GM23338 (cell line): Measurements from ENCODE around the gene DYSF. TPM values are rescaled to one million over a fixed set of nuclear protein-coding genes. Genes with fewer than 3 reads are reported as not detected.
A peak's percentile ranks its signal among the peaks of the same experiment; 100 is the strongest.

Source experiments
- ATAC-seq: fragments of 200-7000 bp; cut with Tn5 transposase; 3 replicates; pipeline ENCODE4 v1.9.1; 2020
- DNase-seq: peaks from one replicate; pipeline ENCODE4 v3.0.0-alpha.2; 2015; ENCODE audit warnings: low spot score
- H2AFZ ChIP-seq: fragments of 200-600 bp; sonication (generic); 2 replicates; pipeline ENCODE4 v1.8.0; 2016; ENCODE audit warnings: antibody characterized with exemption, mild to moderate bottlenecking, moderate library complexity
- H3F3A ChIP-seq: fragments of 200-600 bp; sonication (generic); replicated peaks from 2 replicates; pipeline ENCODE4 v1.8.0; 2017; ENCODE audit warnings: antibody characterized with exemption, mixed run types, low read depth
- H3K27ac ChIP-seq: fragments of 200-600 bp; sonication (generic); 2 replicates; pipeline ENCODE4 v1.6.1; 2016; ENCODE audit warnings: low read depth
- H3K27me3 ChIP-seq: fragments of 200-600 bp; sonication (generic); 2 replicates; pipeline ENCODE4 v1.8.0; 2016; ENCODE audit warnings: mild to moderate bottlenecking, mixed run types, moderate library complexity; ENCODE audit not compliant: insufficient read depth
- H3K36me3 ChIP-seq: fragments of 200-600 bp; sonication (generic); 2 replicates; pipeline ENCODE4 v1.8.0; 2016; ENCODE audit warnings: mild to moderate bottlenecking; ENCODE audit not compliant: insufficient read depth
- H3K4me1 ChIP-seq: fragments of 200-600 bp; sonication (generic); 2 replicates; pipeline ENCODE4 v1.8.0; 2016; ENCODE audit warnings: mild to moderate bottlenecking, moderate library complexity; ENCODE audit not compliant: insufficient read depth
- H3K4me2 ChIP-seq: fragments of 200-600 bp; sonication (generic); 2 replicates; pipeline ENCODE4 v1.7.1; 2017; ENCODE audit warnings: mixed run types
- H3K4me3 ChIP-seq: fragments of 200-600 bp; sonication (generic); 2 replicates; pipeline ENCODE4 v1.6.1; 2016; ENCODE audit warnings: mixed run types
- H3K79me2 ChIP-seq: fragments of 200-600 bp; sonication (generic); replicated peaks from 2 replicates; pipeline ENCODE4 v1.8.0; 2017; ENCODE audit warnings: mild to moderate bottlenecking; ENCODE audit not compliant: insufficient read depth
- H3K9me2 ChIP-seq: fragments of 200-600 bp; sonication (generic); 2 replicates; pipeline ENCODE4 v1.8.0; 2017; ENCODE audit not compliant: insufficient read depth
- H4K20me1 ChIP-seq: fragments of 200-600 bp; sonication (generic); replicated peaks from 2 replicates; pipeline ENCODE4 v1.8.0; 2017; ENCODE audit warnings: mild to moderate bottlenecking; ENCODE audit not compliant: insufficient read depth
- H3K27ac Mint-ChIP-seq: 2 replicates; pipeline ENCODE4 v1.8.0; 2020; ENCODE audit warnings: inconsistent platforms, mild to moderate bottlenecking, moderate library complexity, mixed read lengths
- H3K27me3 Mint-ChIP-seq: 3 replicates; pipeline ENCODE4 v1.8.0; 2022; ENCODE audit warnings: low read depth, mild to moderate bottlenecking, moderate library complexity, mixed read lengths, inconsistent platforms; ENCODE audit not compliant: insufficient read depth, poor library complexity
- H3K36me3 Mint-ChIP-seq: 3 replicates; pipeline ENCODE4 v1.8.0; 2021; ENCODE audit warnings: low read depth, mild to moderate bottlenecking, inconsistent platforms, moderate library complexity, mixed read lengths
- H3K4me1 Mint-ChIP-seq: 3 replicates; pipeline ENCODE4 v1.8.0; 2020; ENCODE audit warnings: mild to moderate bottlenecking, inconsistent platforms, mixed read lengths
- H3K4me3 Mint-ChIP-seq: 3 replicates; pipeline ENCODE4 v1.8.0; 2021; ENCODE audit warnings: moderate library complexity, mild to moderate bottlenecking, inconsistent platforms, mixed read lengths
- H3K9me3 Mint-ChIP-seq: 3 replicates; pipeline ENCODE4 v1.8.0; 2020; ENCODE audit warnings: moderate library complexity, mild to moderate bottlenecking, inconsistent platforms, mixed read lengths
- EZH2 ChIP-seq: fragments of 200-600 bp; sonication (generic); IDR thresholded peaks from one replicate; pipeline ENCODE4 v1.8.0; 2017; ENCODE audit warnings: antibody characterized with exemption, mild to moderate bottlenecking, low read depth; ENCODE audit not compliant: unreplicated experiment
- EZH2phosphoT487 ChIP-seq: fragments of 200-600 bp; sonication (generic); IDR thresholded peaks from one replicate; pipeline ENCODE4 v1.8.1; 2018; ENCODE audit warnings: antibody characterized with exemption; ENCODE audit not compliant: unreplicated experiment
- NANOG ChIP-seq: IDR thresholded peaks from 2 replicates; pipeline ENCODE4 v1.6.1; 2016; ENCODE audit warnings: antibody characterized with exemption, borderline replicate concordance
- POLR2AphosphoS5 ChIP-seq: IDR thresholded peaks from 2 replicates; pipeline ENCODE4 v1.6.1; 2016; ENCODE audit warnings: antibody characterized with exemption, low read depth
- STAT1 ChIP-seq: IDR thresholded peaks from one replicate; pipeline ENCODE4 v1.6.1; 2016; ENCODE audit warnings: antibody characterized with exemption; ENCODE audit not compliant: unreplicated experiment
- ZNF114 ChIP-seq: fragments of 250-450 bp; sonication (Bioruptor Pico); IDR thresholded peaks from 2 replicates; pipeline ENCODE4 v1.5.0; 2020; ENCODE audit warnings: mild to moderate bottlenecking, moderate library complexity
- polyA plus RNA-seq: library from polyadenylated mRNA; unstranded; fragments of >200 nt; fragmentation: Nextera tagmentation; extraction: Ambion mirVana; gene quantifications from 2 replicates; pipeline ENCODE4 v1.2.1, GENCODE V29; 2016
- total RNA-seq: library from RNA; depleted of rRNA; stranded (reverse); fragments of >200 nt; shearing (Covaris generic); gene quantifications from 2 replicates; pipeline ENCODE4 v1.2.3, GENCODE V29; 2014
- TF ChIP-seq, protein P1 (sequence below), 2 experiments: fragments of 200-600 bp in 1 of 2; sonication (generic) in 1 of 2; conservative IDR thresholded peaks; 2 replicates each; pipeline versions ENCODE4 v1.5.1 to v1.6.1; 2016 to 2017; ENCODE audit warnings: antibody characterized with exemption in 2 of 2, low read depth in 2 of 2, mild to moderate bottlenecking in 2 of 2, moderate library complexity in 1 of 2
- TF ChIP-seq, protein P2 (sequence below): fragments of 250-450 bp; sonication (Bioruptor Pico); IDR thresholded peaks from 2 replicates; pipeline ENCODE4 v1.5.0; 2020; ENCODE audit warnings: mild to moderate bottlenecking, moderate library complexity

The DYSF gene
- total and polyA plus RNA-seq, 2 experiments from 2014 or later = 7.3 to 21.3 TPM

DNA sequence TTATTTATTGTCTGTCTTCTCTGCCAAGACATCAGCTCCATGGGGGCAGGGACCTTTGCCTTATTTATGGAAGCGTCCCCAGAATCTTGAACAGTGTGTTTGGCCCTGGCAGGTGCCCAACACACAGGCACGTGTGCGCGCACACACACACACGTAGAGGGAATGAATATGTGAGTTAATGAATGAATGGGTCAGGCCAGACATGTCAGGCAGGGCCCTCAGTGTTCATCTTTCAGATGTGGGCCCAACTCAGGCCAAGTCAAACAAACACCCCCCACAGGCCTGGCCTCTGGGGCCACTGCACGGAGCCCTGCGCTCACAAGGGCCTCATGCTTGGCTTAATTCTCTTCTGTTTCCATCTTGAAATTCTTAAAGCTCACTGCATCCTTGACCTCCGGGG lies 54.1 kb downstream of the DYSF start:
- Histone ChIP-seq H2AFZ (no peak overlapping the region), H3K4me2 (no peak overlapping the region), H4K20me1 (peaks cover 9% of the 10 kb centered on the region; the same call in 1 of the 2 replicates), H3K4me3 (no peak overlapping the region), H3F3A (no peaks in the 10 kb centered on the region), H3K27me3 (no peaks in the 10 kb centered on the region), H3K27ac (no peak overlapping the region), H3K4me1 (no peaks in the 10 kb centered on the region), H3K36me3 (no peaks in the 10 kb centered on the region), H3K79me2 (no peaks in the 10 kb centered on the region), H3K9me2 (no peaks in the 10 kb centered on the region)
- H3K27me3 Mint-ChIP-seq = peaks cover 20% of the 10 kb centered on the region
- H3K9me3 Mint-ChIP-seq = no peaks in the 10 kb centered on the region; the same call in 2 of the 3 replicates
- no peak overlapping the region for H3K27ac Mint-ChIP-seq
- no peak overlapping the region for H3K4me3 Mint-ChIP-seq
- no peaks in the 10 kb centered on the region; the same call in 2 of the 3 replicates for H3K36me3 Mint-ChIP-seq
- ATAC-seq = no peak
- no peaks in the 10 kb centered on the region for H3K4me1 Mint-ChIP-seq
- TF ChIP-seq STAT1 = no peak
- TF ChIP-seq POLR2AphosphoS5 = no peak
- TF ChIP-seq EZH2phosphoT487 = no peak
- DNase-seq = no peak

DNA sequence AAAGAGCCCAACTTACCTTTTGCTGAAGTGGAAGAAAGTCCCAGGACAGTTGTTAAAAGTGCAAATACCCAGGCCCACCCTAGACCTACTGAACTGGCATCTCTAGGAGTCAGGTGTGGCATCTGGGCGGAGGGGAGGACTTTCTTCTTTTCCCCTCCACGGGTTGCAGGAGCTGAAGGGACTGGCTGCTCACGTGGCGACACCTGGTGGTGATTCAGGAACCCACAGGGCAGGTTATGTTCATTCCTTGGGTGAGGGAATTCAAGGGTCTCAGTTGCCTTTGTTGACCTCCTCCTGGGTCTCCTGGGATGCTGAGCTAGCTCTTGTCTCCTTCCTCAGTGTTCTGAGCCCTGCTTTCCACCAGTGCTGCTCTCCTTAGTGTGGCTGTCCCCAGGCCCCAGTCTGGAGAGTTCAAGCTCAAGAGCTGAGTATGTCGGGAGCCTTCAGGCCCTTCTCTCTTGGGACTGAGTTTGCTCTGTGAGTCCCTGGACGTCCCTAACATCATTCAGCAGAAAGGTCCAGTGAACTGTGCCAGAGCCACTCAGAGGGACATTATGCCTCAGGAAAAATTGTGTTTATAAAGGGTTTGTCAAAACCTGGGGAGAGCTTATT lies 56.9 kb downstream of the DYSF start:
- Histone ChIP-seq H3K36me3 (no peaks in the 10 kb centered on the region), H4K20me1 (peaks cover 9% of the 10 kb centered on the region; the same call in 1 of the 2 replicates), H3K27me3 (no peaks in the 10 kb centered on the region), H3K27ac (no peak overlapping the region), H3F3A (no peaks in the 10 kb centered on the region), H3K9me2 (no peaks in the 10 kb centered on the region), H3K4me1 (no peaks in the 10 kb centered on the region), H3K4me3 (no peak overlapping the region), H3K79me2 (no peaks in the 10 kb centered on the region), H2AFZ (no peak overlapping the region), H3K4me2 (no peak overlapping the region)
- H3K27ac Mint-ChIP-seq = no peak overlapping the region
- ATAC-seq = peak; percentile 87
- no peak overlapping the region for H3K4me3 Mint-ChIP-seq
- no peaks in the 10 kb centered on the region for H3K9me3 Mint-ChIP-seq
- TF ChIP-seq, protein P1, sequence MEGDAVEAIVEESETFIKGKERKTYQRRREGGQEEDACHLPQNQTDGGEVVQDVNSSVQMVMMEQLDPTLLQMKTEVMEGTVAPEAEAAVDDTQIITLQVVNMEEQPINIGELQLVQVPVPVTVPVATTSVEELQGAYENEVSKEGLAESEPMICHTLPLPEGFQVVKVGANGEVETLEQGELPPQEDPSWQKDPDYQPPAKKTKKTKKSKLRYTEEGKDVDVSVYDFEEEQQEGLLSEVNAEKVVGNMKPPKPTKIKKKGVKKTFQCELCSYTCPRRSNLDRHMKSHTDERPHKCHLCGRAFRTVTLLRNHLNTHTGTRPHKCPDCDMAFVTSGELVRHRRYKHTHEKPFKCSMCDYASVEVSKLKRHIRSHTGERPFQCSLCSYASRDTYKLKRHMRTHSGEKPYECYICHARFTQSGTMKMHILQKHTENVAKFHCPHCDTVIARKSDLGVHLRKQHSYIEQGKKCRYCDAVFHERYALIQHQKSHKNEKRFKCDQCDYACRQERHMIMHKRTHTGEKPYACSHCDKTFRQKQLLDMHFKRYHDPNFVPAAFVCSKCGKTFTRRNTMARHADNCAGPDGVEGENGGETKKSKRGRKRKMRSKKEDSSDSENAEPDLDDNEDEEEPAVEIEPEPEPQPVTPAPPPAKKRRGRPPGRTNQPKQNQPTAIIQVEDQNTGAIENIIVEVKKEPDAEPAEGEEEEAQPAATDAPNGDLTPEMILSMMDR (conservative IDR thresholded peaks at IDR 0.05; ENCODE audit: low read depth in 2 of 2) = peak; percentile 91 to 97
- no peak for TF ChIP-seq STAT1
- peaks cover 20% of the 10 kb centered on the region for H3K27me3 Mint-ChIP-seq
- H3K4me1 Mint-ChIP-seq = no peaks in the 10 kb centered on the region; the same call in 2 of the 3 replicates
- peak; percentile 86 for DNase-seq
- H3K36me3 Mint-ChIP-seq = no peaks in the 10 kb centered on the region; the same call in 2 of the 3 replicates

DNA sequence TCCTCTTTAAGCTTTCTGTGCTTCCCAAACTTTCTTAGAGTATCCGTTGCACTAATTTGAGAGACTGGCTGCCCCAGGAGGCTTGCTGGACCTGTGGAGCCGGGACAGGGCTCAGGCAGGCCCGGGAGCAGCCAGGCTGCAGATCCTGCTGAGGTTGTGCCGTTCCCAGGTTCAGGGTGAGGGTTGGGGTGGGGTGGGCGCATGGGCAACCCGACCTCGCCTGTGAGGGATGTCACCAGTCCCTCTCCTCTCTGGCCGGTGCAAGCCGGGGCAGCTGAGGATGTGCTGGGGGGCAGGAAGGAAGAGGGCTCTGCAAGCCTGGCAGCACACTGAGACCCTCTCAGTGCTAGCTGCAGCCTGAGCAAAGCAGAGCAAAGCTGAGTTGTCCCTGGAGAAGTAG lies 57.6 kb downstream of the DYSF start:
- H3K9me2 ChIP-seq = no peaks in the 10 kb centered on the region
- no peaks in the 10 kb centered on the region for H3K4me1 ChIP-seq
- no peaks in the 10 kb centered on the region; the same call in 2 of the 3 replicates for H3K36me3 Mint-ChIP-seq
- no peaks in the 10 kb centered on the region for H3K9me3 Mint-ChIP-seq
- no peaks in the 10 kb centered on the region for H3K79me2 ChIP-seq
- peaks cover 15% of the 10 kb centered on the region for H3K27me3 Mint-ChIP-seq
- no peak overlapping the region for H3K4me2 ChIP-seq
- no peak overlapping the region for H3K27ac ChIP-seq
- H3K4me3 Mint-ChIP-seq = no peak overlapping the region
- no peaks in the 10 kb centered on the region for H3F3A ChIP-seq
- no peaks in the 10 kb centered on the region; the same call in 2 of the 3 replicates for H3K4me1 Mint-ChIP-seq
- ATAC-seq (no peak), DNase-seq (no peak)
- H2AFZ ChIP-seq = no peak overlapping the region
- peaks cover 9% of the 10 kb centered on the region; the same call in 1 of the 2 replicates for H4K20me1 ChIP-seq
- H3K27ac Mint-ChIP-seq = no peak overlapping the region
- no peaks in the 10 kb centered on the region for H3K27me3 ChIP-seq
- H3K4me3 ChIP-seq = no peak overlapping the region
- no peaks in the 10 kb centered on the region for H3K36me3 ChIP-seq
- TF ChIP-seq ZNF114 (CRISPR knock-in tag) (no peak), EZH2 (no peak), NANOG (no peak), STAT1 (no peak)
- TF ChIP-seq, protein P2, sequence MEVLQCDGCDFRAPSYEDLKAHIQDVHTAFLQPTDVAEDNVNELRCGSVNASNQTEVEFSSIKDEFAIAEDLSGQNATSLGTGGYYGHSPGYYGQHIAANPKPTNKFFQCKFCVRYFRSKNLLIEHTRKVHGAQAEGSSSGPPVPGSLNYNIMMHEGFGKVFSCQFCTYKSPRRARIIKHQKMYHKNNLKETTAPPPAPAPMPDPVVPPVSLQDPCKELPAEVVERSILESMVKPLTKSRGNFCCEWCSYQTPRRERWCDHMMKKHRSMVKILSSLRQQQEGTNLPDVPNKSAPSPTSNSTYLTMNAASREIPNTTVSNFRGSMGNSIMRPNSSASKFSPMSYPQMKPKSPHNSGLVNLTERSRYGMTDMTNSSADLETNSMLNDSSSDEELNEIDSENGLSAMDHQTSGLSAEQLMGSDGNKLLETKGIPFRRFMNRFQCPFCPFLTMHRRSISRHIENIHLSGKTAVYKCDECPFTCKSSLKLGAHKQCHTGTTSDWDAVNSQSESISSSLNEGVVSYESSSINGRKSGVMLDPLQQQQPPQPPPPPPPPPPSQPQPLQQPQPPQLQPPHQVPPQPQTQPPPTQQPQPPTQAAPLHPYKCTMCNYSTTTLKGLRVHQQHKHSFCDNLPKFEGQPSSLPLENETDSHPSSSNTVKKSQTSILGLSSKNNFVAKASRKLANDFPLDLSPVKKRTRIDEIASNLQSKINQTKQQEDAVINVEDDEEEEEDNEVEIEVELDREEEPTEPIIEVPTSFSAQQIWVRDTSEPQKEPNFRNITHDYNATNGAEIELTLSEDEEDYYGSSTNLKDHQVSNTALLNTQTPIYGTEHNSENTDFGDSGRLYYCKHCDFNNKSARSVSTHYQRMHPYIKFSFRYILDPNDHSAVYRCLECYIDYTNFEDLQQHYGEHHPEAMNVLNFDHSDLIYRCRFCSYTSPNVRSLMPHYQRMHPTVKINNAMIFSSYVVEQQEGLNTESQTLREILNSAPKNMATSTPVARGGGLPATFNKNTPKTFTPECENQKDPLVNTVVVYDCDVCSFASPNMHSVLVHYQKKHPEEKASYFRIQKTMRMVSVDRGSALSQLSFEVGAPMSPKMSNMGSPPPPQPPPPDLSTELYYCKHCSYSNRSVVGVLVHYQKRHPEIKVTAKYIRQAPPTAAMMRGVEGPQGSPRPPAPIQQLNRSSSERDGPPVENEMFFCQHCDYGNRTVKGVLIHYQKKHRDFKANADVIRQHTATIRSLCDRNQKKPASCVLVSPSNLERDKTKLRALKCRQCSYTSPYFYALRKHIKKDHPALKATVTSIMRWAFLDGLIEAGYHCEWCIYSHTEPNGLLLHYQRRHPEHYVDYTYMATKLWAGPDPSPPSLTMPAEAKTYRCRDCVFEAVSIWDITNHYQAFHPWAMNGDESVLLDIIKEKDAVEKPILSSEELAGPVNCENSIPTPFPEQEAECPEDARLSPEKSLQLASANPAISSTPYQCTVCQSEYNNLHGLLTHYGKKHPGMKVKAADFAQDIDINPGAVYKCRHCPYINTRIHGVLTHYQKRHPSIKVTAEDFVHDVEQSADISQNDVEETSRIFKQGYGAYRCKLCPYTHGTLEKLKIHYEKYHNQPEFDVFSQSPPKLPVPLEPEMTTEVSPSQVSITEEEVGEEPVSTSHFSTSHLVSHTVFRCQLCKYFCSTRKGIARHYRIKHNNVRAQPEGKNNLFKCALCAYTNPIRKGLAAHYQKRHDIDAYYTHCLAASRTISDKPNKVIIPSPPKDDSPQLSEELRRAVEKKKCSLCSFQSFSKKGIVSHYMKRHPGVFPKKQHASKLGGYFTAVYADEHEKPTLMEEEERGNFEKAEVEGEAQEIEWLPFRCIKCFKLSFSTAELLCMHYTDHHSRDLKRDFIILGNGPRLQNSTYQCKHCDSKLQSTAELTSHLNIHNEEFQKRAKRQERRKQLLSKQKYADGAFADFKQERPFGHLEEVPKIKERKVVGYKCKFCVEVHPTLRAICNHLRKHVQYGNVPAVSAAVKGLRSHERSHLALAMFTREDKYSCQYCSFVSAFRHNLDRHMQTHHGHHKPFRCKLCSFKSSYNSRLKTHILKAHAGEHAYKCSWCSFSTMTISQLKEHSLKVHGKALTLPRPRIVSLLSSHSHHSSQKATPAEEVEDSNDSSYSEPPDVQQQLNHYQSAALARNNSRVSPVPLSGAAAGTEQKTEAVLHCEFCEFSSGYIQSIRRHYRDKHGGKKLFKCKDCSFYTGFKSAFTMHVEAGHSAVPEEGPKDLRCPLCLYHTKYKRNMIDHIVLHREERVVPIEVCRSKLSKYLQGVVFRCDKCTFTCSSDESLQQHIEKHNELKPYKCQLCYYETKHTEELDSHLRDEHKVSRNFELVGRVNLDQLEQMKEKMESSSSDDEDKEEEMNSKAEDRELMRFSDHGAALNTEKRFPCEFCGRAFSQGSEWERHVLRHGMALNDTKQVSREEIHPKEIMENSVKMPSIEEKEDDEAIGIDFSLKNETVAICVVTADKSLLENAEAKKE = no peak
